GM19239 (cell line): ENCODE data around the gene ITGAD.
A peak's percentile ranks its signal among the peaks of the same experiment; 100 is the strongest.
"Not testable (repeated sequence)": the region's sequence is repeated elsewhere in the genome, so short reads cannot be mapped to it uniquely, and the experiment has no call there.

ENCODE experiments used
- DNase-seq: peaks from one replicate; pipeline ENCODE4 v3.0.0; 2011; ENCODE audit warnings: low spot score; ENCODE audit not compliant: insufficient read length
- FAIRE-seq: peaks from 2 replicates; lab custom pipeline; 2011; peaks lifted over from hg19 to GRCh38; lab: Jason Lieb, UNC

ITGAD gene

DNA sequence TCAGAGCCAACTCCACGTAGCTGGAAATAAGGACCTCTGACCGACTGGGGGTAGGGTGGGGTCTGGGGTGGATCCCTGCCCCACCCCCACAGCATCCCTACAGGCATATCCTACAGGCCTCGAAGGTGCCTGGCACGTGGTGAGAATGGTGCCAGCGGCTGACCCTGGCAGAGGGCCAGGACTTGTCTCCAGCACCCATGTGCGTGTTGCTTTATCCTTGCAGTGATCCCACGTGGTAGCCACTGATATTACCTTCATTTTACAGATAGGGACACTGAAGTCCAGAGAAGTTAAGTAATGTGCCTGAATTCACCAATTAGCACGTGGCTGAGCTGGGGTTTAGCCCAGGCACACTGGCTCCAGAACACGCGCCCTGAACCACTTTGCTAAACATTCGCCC lies 8.3 kb downstream of the ITGAD start:
- FAIRE-seq (no peak), DNase-seq (no peak)

DNA sequence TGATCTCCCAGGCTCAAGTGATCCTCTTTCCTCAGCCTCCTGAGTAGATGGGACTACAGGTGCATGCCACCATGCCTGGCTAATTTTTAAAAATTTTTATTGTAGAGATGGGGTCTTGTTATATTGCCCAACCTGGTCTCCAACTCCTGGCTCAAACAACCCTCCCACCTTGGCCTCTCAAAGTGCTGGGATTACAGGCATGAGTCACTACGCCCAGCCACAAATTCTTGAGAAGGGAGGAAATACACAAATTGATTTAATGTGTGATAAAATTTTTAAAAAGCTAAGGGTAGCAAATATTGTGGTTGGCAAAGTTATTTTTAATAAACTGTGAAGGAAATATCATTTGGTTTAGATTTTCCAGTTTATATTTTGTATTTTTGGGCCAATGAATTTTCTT lies 9.6 kb downstream of the ITGAD start:
- FAIRE-seq: no peak
- DNase-seq: no peak

DNA sequence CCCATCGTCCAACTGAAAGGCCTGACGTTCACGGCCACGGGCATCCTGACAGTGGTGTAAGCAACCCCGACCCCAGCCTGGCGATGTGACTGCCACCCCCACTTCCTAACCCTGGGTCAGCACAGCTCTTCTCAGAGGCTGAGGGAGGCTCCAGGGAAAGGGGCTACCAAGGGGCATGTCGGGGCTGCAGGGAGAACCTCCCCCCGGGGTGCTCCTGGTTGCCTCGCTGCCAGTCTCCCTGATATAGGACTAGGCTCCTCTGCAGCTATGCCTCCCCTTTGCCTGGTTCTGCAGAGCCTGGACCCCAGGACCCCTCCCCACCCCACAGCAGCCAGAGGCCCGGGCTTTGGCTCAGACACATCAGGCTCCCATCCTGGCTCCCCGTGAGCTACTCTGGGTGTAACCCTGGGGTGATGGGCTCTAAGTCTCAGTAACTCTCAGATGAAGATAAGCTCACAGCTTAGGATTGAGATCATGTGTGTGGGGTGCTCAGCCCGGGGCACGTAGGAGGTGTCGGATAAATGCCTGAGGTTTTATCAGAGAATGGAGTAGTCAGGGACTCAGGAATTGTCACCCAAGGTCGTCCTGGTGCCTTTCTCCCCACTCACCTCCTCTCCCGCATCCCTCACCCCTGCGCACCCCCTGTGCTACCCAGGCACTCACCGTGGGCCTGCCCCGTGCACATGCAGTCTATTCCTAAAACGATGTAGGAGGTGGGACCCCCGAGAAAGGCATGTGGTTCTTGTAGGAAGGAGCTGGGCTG lies 10.6 kb downstream of the ITGAD start:
- no peak for DNase-seq
- no peak for FAIRE-seq

DNA sequence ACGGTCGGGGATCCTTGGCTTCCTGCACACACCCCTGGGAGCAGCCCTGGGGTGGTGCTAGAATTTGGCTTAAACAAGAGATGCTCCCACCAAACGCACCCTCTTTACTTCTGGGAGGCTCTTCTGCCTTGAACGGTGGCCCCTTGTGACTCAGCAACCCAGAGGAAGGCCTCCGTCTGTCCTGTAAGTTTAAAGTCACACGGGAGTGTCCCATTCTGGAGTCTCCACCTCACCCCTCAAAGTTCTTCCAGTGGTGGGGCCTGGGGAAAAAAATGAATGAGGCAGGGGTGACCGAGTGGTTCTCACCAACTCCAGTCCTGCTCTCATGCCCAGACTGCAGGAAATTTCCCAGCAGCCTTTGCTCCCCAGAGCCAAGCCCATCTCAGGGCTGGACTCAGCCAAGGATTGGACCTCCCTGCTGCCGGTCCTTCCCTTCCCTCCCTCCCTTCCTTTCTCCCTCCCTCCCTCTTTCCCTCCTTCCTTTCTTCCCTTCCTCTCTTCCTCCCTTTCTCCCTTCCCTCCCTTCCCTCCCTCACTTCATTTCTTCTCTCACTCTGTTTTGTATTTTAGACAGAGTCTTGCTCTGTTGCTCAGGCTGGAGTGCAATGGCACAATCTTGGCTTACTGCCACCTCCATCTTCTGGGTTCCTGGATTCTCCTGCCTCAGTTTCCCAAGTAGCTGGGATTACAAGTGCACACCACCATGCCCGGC lies 11.4 kb downstream of the ITGAD start:
- no peak for DNase-seq

DNA sequence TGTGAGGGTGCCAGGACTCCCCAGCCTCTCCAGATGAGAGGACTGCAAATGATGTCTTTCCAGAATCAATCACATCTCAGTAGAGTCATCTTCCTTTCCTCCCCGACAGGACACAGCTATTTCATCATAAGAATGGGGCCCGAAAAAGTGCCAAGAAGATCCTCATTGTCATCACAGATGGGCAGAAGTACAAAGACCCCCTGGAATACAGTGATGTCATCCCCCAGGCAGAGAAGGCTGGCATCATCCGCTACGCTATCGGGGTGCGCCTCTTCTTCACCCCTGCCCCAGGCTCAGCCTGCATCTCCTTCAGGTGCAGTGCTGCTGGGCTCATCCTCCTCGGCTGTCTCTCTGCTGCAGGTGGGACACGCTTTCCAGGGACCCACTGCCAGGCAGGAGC lies 14.3 kb downstream of the ITGAD start:
- FAIRE-seq (no peak), DNase-seq (no peak)

More for the DNA sequence above, 11.4 kb downstream of the ITGAD start:
- FAIRE-seq: no peak

DNA sequence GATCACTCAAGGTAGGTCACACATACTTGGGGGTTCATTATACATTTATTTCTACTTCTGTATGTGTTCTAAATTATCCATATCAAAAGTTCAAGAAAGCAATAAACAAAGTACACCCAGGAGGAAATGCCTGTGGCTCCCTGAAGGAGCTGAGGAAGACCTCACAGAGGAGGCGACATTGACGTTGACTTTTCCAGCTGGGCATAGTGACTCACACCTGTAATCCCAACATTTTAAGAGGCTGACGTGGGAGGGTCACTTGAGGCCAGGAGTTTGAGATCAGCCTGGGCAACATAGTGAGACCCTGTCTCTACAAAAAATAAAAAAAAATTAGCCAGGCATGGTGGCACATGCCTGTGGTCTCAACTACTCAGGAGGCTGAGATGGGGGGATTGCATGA lies 16.3 kb downstream of the ITGAD start:
- no peak for FAIRE-seq
- no peak for DNase-seq

DNA sequence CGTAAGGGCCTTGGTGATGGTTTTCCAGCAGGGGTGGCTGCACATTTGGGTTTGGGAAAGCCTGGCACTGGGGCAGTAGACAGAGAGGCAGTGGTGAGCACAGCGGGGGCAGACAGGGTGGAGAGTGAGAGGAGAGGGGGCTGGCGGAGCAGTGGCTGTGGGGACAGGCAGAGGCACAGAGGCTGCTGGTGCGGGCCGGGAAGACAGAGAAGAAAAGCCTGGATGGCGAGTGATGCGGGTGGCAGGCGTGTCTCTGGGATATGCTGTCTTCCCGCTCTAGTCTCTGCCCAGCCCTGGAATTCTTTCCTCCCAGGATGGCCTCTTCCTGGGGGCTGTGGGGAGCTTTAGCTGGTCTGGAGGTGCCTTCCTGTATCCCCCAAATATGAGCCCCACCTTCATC lies 16.9 kb downstream of the ITGAD start:
- DNase-seq (no peak), FAIRE-seq (no peak)

DNA sequence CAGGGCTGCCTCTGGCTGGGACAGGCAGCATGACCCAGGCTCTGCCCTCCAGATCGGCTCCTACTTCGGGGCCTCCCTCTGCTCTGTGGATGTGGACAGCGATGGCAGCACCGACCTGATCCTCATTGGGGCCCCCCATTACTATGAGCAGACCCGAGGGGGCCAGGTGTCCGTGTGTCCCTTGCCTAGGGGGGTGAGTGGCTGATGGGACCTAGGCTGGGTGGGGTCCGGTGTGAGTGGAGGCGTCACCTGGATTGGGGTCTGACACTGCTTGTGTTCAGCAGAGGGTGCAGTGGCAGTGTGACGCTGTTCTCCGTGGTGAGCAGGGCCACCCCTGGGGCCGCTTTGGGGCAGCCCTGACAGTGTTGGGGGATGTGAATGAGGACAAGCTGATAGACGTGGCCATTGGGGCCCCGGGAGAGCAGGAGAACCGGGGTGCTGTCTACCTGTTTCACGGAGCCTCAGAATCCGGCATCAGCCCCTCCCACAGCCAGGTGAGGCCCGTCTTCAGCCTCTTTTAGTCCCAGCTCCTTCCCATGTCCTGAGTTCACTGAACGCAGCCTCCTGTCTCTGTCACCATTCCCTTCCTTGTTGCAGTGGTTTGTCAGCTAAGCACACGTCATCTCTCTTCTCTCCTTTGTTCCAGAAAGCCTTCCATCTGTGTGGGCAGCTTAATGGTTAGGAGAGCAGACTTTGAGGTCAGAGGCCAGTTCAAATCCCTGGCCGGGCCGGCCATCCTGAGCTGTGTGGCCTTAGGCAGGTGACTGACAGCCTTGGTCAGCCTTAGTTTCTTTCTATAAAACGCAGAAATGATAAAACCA lies 18.1 kb downstream of the ITGAD start:
- FAIRE-seq: no peak
- no peak for DNase-seq

DNA sequence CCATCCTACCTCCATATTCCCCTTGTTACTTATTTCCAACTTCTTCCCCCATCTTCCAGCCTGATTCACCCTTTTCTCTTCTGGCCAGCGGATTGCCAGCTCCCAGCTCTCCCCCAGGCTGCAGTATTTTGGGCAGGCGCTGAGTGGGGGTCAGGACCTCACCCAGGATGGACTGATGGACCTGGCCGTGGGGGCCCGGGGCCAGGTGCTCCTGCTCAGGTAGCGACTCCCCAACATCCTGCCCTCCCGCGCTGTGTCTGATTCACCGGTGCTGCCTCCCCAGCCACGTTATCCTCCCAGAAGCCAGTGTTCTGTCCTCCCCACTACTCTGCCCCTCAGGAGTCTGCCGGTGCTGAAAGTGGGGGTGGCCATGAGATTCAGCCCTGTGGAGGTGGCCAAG lies 19.6 kb downstream of the ITGAD start:
- no peak for FAIRE-seq
- no peak for DNase-seq

DNA sequence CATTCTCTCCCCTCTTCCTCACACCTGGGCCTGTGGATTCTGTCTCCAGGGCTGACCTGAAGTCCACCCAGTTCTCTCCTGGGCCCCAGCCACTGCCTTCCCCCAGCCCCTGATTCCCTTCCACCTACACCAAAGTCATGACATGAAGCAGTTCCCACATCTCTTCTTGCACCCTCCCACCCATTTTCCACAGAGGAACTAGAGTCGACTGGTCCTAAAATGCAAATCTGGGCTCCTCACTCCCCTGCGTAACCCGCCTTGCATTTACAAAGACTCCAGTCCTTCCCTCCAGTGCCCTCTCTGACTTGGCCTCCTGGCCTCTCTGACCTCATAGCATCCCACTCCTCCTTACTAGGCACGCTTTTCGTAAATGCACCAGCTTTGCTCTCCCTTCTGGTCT lies 20.2 kb downstream of the ITGAD start:
- no peak for FAIRE-seq
- no peak for DNase-seq

DNA sequence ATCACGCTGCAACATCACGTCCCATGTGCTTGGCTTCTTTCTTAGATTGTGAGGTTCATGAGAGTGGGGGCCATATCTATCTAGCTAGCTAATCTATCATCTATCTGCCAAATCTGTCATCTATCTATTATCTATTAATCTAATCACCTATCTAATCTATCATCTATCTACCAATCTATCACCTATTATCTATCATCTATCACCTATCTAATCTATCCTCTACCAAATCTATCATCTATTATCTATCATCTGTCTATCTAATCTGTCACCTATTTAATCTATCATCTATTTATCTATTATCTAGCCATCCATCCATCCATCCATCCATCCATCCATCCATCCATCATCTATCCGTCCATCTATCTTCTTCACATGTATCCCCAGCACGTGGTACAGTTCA lies 20.8 kb downstream of the ITGAD start:
- no peak for DNase-seq
- FAIRE-seq: no peak

DNA sequence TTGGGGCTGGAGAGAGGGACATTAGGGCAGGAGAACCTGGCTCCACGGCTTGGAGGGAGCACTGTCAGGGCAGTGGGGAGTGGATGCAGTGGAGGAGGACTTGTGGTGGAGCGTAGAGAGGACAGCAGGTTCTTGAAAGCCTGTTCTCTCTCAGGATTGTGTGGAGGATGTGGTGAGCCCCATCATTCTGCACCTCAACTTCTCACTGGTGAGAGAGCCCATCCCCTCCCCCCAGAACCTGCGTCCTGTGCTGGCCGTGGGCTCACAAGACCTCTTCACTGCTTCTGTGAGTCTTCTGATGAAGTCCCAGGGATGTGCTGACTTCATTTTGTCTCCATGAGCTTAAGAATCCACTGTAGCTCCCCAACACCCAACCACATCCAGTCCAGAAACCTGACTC lies 21.6 kb downstream of the ITGAD start:
- DNase-seq (no peak), FAIRE-seq (no peak)

DNA sequence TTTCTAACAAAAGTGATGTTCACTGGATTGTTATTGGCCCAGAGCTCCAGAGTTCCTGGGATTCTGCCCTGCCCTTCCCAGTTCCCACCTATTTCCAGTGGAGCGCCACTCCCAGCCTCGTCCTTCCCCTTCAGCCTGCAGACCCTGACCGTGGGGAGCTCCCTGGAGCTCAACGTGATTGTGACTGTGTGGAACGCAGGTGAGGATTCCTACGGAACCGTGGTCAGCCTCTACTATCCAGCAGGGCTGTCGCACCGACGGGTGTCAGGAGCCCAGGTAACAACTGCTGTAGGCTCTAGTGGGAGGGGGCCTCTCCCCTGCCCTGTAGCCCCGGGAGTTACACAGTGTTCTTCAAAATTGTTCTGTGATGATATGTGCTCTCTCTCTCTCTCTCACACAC lies 23.2 kb downstream of the ITGAD start:
- FAIRE-seq (no peak), DNase-seq (no peak)

DNA sequence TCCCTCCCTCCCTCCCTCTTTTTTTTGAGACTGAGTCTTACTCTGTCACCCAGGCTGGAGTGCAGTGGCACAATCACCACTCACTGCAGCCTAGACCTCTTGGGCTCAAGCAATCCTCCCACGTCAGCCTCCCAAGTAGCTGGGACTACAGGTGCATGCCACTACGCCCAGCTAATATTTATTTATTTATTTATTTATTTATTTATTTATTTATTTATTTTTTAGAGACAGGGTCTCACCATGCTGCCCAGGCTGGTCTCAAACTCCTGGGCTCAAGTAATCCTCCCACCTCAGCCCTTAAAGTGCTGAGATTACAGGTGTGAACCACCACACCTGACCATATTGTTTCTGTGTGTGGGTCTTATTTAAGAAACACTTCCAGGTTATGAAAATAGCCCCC lies 23.9 kb downstream of the ITGAD start:
- FAIRE-seq, DNase-seq: not testable (repeated sequence)

DNA sequence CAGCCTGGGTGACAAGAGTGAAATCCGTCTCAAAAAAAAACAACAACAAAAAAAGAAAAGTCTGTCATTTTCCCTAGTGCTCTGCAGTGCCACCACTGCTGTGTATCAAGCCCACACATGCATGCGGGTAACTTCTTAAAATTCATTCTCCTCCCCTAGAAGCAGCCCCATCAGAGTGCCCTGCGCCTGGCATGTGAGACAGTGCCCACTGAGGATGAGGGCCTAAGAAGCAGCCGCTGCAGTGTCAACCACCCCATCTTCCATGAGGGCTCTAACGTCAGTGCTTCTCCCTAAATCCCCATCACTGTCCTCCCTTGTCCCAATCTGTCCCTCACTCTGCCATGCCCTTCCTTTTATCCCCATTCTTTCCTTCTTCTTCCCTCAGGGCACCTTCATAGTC lies 24.8 kb downstream of the ITGAD start:
- FAIRE-seq: no peak
- DNase-seq: no peak

DNA sequence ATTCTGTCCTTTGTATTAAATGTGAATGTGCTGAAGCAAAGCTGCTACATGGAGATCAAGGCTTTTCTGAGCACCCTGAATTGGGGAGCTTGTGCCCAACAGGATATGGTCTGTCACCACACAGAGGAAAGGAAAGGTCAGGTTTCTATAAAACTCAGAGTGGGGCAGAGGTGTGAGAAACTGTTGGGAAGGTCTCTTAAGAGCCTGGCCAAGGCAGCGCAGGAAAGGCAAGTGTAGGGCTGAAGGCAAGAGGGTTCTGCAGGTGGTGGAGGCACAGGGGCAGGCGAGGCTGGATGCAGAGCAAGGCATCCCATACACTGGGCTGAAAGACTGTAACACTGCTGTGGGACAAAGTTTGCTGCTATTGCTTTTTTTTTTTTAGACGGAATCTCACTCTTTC lies 26.9 kb downstream of the ITGAD start:
- no peak for FAIRE-seq
- no peak for DNase-seq

DNA sequence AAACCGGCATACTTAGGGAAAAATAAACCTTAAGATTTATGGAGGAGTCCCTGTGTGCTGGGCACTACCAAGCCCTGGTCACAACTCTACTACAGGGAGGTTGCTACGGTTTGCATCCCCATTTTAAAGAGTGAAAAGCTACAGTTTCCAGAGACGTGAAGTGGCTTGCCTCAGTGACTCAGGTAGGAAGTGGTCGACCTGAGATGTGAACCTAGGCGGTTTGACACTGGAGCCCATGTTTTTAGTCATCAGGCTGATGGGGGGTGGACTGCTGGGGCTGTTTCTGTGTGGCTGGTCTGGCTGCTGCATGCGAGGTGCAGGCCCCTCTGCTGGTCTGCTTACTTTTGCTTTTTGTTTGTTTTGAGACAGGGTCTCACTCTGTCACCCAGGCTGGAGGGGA lies 28.5 kb downstream of the ITGAD start:
- no peak for FAIRE-seq
- no peak for DNase-seq

DNA sequence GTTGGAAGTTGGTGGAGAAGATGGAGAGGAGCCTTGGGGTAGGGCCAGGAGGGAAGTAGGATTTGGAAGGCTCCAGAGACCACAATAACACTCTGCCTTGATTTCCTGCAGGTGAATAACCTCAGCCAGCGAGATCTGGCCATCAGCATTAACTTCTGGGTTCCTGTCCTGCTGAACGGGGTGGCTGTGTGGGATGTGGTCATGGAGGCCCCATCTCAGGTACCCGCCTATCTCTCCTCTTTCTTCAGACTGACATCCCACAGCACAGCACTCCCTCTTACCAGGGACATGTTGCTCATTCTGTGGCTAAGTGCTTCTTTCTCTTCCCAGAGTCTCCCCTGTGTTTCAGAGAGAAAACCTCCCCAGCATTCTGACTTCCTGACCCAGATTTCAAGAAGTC lies 30.1 kb downstream of the ITGAD start:
- FAIRE-seq (no peak), DNase-seq (no peak)

DNA sequence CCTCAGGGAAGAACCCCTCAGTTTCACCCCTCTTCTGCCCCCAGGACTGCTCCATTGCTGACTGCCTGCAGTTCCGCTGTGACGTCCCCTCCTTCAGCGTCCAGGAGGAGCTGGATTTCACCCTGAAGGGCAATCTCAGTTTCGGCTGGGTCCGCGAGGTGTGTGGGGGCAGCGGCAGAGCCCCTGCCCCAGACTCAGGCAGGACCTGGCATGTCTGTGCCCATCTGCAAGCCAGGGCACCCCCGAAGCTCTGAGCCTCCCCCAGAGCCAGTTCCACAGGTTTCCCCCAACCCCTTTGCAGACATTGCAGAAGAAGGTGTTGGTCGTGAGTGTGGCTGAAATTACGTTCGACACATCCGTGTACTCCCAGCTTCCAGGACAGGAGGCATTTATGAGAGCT lies 30.7 kb downstream of the ITGAD start:
- FAIRE-seq (no peak), DNase-seq (no peak)

DNA sequence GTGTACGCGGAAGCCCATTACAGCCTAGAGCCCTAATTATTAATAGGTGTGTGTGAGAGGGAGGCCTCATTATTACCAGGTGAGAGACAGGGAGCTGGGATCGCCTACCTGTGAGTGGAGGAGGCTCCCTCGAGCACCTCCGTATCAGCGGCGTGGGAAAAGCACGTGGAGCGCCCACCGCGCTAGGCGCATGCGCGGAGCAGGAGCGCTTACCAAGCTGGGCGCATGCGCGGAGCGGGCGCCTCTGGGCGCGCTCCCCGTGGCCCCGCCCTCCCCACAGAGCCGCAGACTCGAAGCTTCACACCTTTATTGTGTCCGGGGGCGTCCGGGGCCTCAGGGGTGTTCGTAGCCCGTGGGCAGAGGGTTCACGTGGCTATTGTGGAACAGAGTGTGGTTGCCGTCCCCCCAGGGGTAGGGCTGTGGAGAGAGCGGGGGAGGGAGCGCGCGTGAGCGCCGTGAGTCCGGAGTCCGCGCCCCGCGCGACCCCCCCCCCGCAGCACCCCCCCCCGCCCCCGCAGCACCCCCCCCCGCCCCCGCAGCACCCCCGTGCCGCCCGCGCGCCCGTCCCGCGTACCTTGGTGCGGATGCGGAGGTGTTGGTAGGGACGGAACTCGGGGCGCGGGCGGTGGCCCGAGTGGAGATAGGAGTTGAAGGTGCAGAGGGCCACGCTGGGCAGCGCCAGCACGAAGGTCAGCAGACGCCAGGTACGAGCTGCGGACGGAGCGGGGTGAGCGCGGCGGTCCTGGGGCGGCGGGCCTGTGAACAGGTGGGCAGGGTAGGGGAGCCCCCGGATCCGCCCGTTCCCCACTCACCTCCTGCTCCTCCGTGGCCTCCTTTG lies 34.5 kb downstream of the ITGAD start:
- peak; percentile 58 for DNase-seq

More for the DNA sequence above, 34.5 kb downstream of the ITGAD start:
- FAIRE-seq: no peak
